H1 (cell line): ENCODE results near the gene KRT72. TPM values are rescaled to one million over a fixed set of nuclear protein-coding genes. Genes with fewer than 3 reads are reported as not detected.

Experiments
- CHD7 ChIP-seq: fragments of 300-600 bp; sonication (generic); IDR thresholded peaks from 2 replicates; pipeline ENCODE4 v1.7.1; 2012; ENCODE audit warnings: low read length, moderate library complexity, mild to moderate bottlenecking, inconsistent platforms; ENCODE audit not compliant: insufficient replicate concordance
- MAFK ChIP-seq: IDR thresholded peaks from 2 replicates; pipeline ENCODE4 v1.6.1; 2012; ENCODE audit warnings: low read depth, mild to moderate bottlenecking, improper control_type of control experiment, low read length
- PHF8 ChIP-seq: fragments of 200-600 bp; sonication (generic); conservative IDR thresholded peaks from 2 replicates; pipeline ENCODE4 v1.7.1; 2012; ENCODE audit warnings: low read depth, mild to moderate bottlenecking, inconsistent platforms, low read length, moderate library complexity
- POLR2AphosphoS5 ChIP-seq: IDR thresholded peaks from 2 replicates; pipeline ENCODE4 v1.6.1; 2011; ENCODE audit warnings: low read depth, low read length
- RNF2 ChIP-seq: fragments of 200-900, 300-1000 bp; sonication (generic); IDR thresholded peaks from 2 replicates; pipeline ENCODE4 v1.7.1; 2016; ENCODE audit warnings: borderline replicate concordance, low read depth, mild to moderate bottlenecking, antibody characterized with exemption, low read length; ENCODE audit not compliant: poor library complexity, severe bottlenecking; ENCODE audit errors: missing control alignments
- SP2 ChIP-seq: IDR thresholded peaks from 2 replicates; pipeline ENCODE4 v1.6.1; 2012; ENCODE audit warnings: mild to moderate bottlenecking, low read length, inconsistent platforms
- YY1 ChIP-seq: IDR thresholded peaks from 2 replicates; pipeline ENCODE4 v1.6.1; 2011; ENCODE audit warnings: low read depth, mild to moderate bottlenecking, low read length
- polyA plus RNA-seq, 7 experiments: library from polyadenylated mRNA; depleted of rRNA in 3 of 7; stranded (reverse) in 5 of 7; unstranded in 2 of 7; fragments of >200 nt in 5 of 7; fragments of 200-250 nt in 2 of 7; gene quantifications; 1 replicate in 5 of 7; 2 replicates in 1 of 7; 4 replicates in 1 of 7; pipeline versions ENCODE4 v1.2.1 to v1.2.3, GENCODE V29; 2011 to 2013; ENCODE audit warnings: missing spikeins in 2 of 7, mixed read lengths in 2 of 7
- total RNA-seq: library from RNA; stranded (reverse); fragmentation: NEBNext Ultra II Directional; extraction: Animal tissue kit (Norgen Biotek cat#: 25700); gene quantifications from 2 replicates; pipeline ENCODE4 v1.2.1, GENCODE V29; 2021
- TF ChIP-seq, protein P1 (sequence below): IDR thresholded peaks from 2 replicates; pipeline ENCODE4 v1.6.1; 2011; ENCODE audit warnings: low read length, improper control_type of control experiment

The KRT72 gene
- total and polyA plus RNA-seq, 2 of the 8 experiments (the other 6 are each of a cell fraction or from before 2014, with no cell fraction given): not detected

DNA sequence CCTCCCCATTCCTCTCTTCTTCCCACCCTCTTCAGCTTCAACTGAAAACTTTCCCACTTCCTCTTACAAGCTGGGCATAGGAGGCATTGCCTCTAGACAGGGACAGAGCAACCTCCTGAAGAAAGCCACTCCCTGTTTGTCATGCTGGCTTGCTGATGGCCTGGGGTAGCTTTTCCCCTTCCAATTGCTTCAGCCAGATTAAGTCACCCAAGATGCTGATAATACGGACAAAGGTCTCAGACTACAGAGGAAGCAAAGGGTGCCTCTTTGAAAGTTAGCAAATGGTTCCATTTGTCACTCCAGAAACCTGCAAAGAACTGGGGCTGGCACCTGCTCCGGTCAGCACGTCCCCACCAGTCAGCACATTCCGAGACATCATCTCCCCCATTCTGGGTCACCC, 44.7 kb upstream of the KRT72 start (continued):
- TF ChIP-seq CHD7: no peak
- TF ChIP-seq POLR2AphosphoS5: no peak
- TF ChIP-seq MAFK: no peak
- TF ChIP-seq YY1: no peak
- TF ChIP-seq, protein P1, sequence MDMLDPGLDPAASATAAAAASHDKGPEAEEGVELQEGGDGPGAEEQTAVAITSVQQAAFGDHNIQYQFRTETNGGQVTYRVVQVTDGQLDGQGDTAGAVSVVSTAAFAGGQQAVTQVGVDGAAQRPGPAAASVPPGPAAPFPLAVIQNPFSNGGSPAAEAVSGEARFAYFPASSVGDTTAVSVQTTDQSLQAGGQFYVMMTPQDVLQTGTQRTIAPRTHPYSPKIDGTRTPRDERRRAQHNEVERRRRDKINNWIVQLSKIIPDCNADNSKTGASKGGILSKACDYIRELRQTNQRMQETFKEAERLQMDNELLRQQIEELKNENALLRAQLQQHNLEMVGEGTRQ: no peak
- no peak for TF ChIP-seq SP2
- no peak for TF ChIP-seq RNF2
- no peak for TF ChIP-seq PHF8
